DOHH2 (cell line): Measurements from ENCODE around the gene SCN8A.

ENCODE experiments used
- H3F3A ChIP-seq: fragments of 200-600 bp; sonication (generic), shearing (Covaris generic); 2 replicates; pipeline ENCODE4 v1.6.0; 2016; ENCODE audit warnings: antibody characterized with exemption, mild to moderate bottlenecking; ENCODE audit not compliant: control insufficient read depth, insufficient read depth
- H3K27ac ChIP-seq: fragments of 200-600 bp; sonication (generic); 2 replicates; pipeline ENCODE4 v1.5.1; 2014; ENCODE audit warnings: low read depth, mild to moderate bottlenecking, low read length, moderate library complexity
- H3K27me3 ChIP-seq: fragments of 200-600 bp; sonication (generic); 2 replicates; pipeline ENCODE4 v1.6.1; 2014; ENCODE audit warnings: mild to moderate bottlenecking, low read length, mixed read lengths; ENCODE audit not compliant: control insufficient read depth
- H3K36me3 ChIP-seq: fragments of 200-600 bp; sonication (generic); 2 replicates; pipeline ENCODE4 v1.6.1; 2014; ENCODE audit warnings: mild to moderate bottlenecking, low read length, moderate library complexity, mixed read lengths; ENCODE audit not compliant: control insufficient read depth
- H3K4me1 ChIP-seq: fragments of 200-600 bp; sonication (generic); 2 replicates; pipeline ENCODE4 v1.6.1; 2014; ENCODE audit warnings: mild to moderate bottlenecking, low read length, mixed read lengths; ENCODE audit not compliant: control insufficient read depth
- H3K4me2 ChIP-seq: fragments of 200-600 bp; sonication (generic); 2 replicates; pipeline ENCODE4 v1.6.0; 2014; ENCODE audit warnings: mild to moderate bottlenecking, low read length, moderate library complexity
- H3K4me3 ChIP-seq: fragments of 200-600 bp; sonication (generic); 2 replicates; pipeline ENCODE4 v1.5.1; 2014; ENCODE audit warnings: mild to moderate bottlenecking, low read length, mixed read lengths
- H3K79me2 ChIP-seq: fragments of 200-600 bp; sonication (generic); 2 replicates; pipeline ENCODE4 v1.6.1; 2014; ENCODE audit warnings: mild to moderate bottlenecking, low read length, mixed read lengths; ENCODE audit not compliant: control insufficient read depth
- H3K9me2 ChIP-seq: fragments of 200-600 bp; sonication (generic); replicated peaks from 2 replicates; pipeline ENCODE4 v1.6.1; 2014; ENCODE audit warnings: mild to moderate bottlenecking, low read length, mixed read lengths; ENCODE audit not compliant: control insufficient read depth
- H3K9me3 ChIP-seq: fragments of 200-600 bp; sonication (generic); 2 replicates; pipeline ENCODE4 v1.6.1; 2014; ENCODE audit warnings: antibody characterized with exemption, low read length, mixed read lengths; ENCODE audit not compliant: control insufficient read depth, insufficient read depth
- H4K20me1 ChIP-seq: fragments of 200-600 bp; sonication (generic); 2 replicates; pipeline ENCODE4 v1.6.0; 2014; ENCODE audit warnings: low read depth, mild to moderate bottlenecking, antibody characterized with exemption, low read length, moderate library complexity; ENCODE audit not compliant: control insufficient read depth, insufficient read depth
- CTCF ChIP-seq: fragments of 200-600 bp; sonication (generic); IDR thresholded peaks from one replicate; pipeline ENCODE4 v1.5.1; 2014; ENCODE audit warnings: antibody characterized with exemption, mild to moderate bottlenecking, low read depth, low read length; ENCODE audit not compliant: poor library complexity, severe bottlenecking
- EZH2phosphoT487 ChIP-seq: fragments of 200-600 bp; sonication (generic); IDR thresholded peaks from 2 replicates; pipeline ENCODE4 v1.6.1; 2017; ENCODE audit warnings: borderline replicate concordance, mild to moderate bottlenecking, antibody characterized with exemption, low read length, moderate library complexity, mixed read lengths

SCN8A gene

DNA sequence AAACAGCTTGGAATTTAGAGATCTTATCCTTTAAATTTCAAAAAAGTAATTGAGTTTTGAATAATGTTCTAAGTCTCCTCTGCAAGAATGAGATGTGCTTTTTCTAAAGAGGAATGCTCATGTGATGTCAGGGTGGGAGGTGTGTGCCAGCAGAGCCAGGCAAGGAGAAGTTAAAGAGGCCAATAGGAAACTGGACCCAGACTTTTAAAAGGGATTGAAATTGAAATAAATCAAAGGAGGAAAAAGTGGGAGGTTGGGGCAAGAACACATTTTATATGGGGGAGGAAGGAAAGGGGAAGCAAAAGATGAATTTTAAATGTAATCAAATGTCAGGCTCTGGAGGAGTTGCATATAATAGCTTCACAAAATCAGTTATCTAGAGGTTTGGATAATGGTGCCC, 131.4 kb downstream of the SCN8A start:
- TF ChIP-seq CTCF (no peak), EZH2phosphoT487 (no peak)
- H3K4me3 ChIP-seq: no peak overlapping the region

DNA sequence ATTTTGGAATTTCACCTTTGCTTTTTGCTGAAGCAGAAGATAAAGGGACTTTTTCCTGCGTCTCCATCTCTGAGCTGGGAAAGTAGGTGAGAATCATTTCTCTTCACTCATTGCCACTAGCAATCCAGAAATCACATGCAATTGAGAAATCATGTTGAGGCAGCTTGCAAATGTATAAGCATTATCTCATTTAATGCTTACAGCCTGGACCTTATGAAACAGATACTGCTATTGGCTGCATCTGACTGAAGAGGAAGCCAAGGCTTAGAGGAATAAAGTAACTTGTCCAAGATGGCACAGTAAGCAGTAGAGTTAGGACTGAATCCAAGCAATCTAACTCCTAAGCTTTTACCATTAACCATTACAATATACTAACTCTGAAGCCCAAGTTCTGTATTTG, 135.1 kb downstream of the SCN8A start:
- H3K27me3 ChIP-seq: peaks cover 4% of the 10 kb centered on the region; the same call in 1 of the 2 replicates
- no peaks in the 10 kb centered on the region for H3K4me1 ChIP-seq
- H3K9me2 ChIP-seq: no peaks in the 10 kb centered on the region
- no peaks in the 10 kb centered on the region for H3K36me3 ChIP-seq
- H3K4me3 ChIP-seq: no peak overlapping the region
- TF ChIP-seq EZH2phosphoT487 (no peak), CTCF (no peak)
- no peak overlapping the region for H3K4me2 ChIP-seq
- H3K9me3 ChIP-seq: no peaks in the 10 kb centered on the region
- H3F3A ChIP-seq: no peaks in the 10 kb centered on the region
- no peaks in the 10 kb centered on the region for H3K79me2 ChIP-seq
- no peaks in the 10 kb centered on the region for H4K20me1 ChIP-seq
- no peak overlapping the region for H3K27ac ChIP-seq

More for the DNA sequence above, 131.4 kb downstream of the SCN8A start:
- Histone ChIP-seq H3K9me2 (no peaks in the 10 kb centered on the region), H3K4me2 (no peak overlapping the region), H3K27ac (no peak overlapping the region), H3K27me3 (peaks cover 3% of the 10 kb centered on the region; the same call in 1 of the 2 replicates), H3K36me3 (no peaks in the 10 kb centered on the region), H4K20me1 (no peaks in the 10 kb centered on the region), H3K9me3 (no peaks in the 10 kb centered on the region), H3K79me2 (no peaks in the 10 kb centered on the region), H3F3A (no peaks in the 10 kb centered on the region), H3K4me1 (no peaks in the 10 kb centered on the region)

DNA sequence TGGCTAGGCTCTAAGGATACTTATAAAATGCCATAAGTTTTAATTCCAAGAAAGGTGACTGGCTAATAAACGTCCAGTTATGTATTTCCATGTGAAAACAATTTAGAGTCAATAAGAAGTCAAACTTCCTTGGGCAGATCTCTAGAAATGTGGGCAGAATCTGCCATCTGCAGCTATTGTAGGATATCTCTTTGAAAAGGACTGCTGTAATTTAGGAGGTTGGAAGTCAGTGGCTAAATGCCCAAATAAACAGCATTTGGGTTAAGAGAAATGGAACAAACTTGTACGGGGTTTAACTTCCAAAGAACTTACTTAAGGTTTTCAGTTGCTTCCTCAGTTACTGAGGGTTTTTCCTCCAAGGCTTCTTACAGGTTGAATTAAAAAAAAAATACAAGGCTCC, 135.9 kb downstream of the SCN8A start:
- Histone ChIP-seq H3K9me2 (no peaks in the 10 kb centered on the region), H3K27me3 (peaks cover 4% of the 10 kb centered on the region; the same call in 1 of the 2 replicates), H3K4me2 (no peak overlapping the region), H3K27ac (no peak overlapping the region), H3K9me3 (no peaks in the 10 kb centered on the region), H3F3A (no peaks in the 10 kb centered on the region), H3K4me3 (no peak overlapping the region), H3K4me1 (no peaks in the 10 kb centered on the region), H3K79me2 (no peaks in the 10 kb centered on the region), H4K20me1 (no peaks in the 10 kb centered on the region), H3K36me3 (no peaks in the 10 kb centered on the region)
- no peak for TF ChIP-seq CTCF
- no peak for TF ChIP-seq EZH2phosphoT487

DNA sequence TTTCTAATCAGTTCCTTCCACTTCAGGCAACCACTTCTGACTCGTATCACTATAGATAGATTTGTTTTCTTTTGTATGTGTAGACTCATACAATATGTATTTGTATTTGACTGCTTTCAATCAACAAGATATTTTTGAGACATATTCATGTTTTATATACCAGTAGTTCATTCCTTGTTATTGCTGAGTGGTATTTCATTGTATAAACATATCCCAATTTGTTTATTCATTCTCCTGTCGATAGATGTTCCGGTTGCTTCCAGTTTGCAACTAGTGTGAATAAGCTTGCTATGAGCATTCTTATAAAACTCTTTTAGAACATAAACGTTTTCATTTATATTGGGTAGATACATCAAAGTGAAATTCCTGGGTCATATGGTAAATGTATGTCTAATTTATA, 138.3 kb downstream of the SCN8A start:
- Histone ChIP-seq H3F3A (no peaks in the 10 kb centered on the region), H3K4me2 (no peak overlapping the region)

More for the DNA sequence above, 138.3 kb downstream of the SCN8A start:
- peaks cover 4% of the 10 kb centered on the region; the same call in 1 of the 2 replicates for H3K27me3 ChIP-seq
- no peak for TF ChIP-seq EZH2phosphoT487
- no peak for TF ChIP-seq CTCF
- H3K9me2 ChIP-seq: no peaks in the 10 kb centered on the region
- no peaks in the 10 kb centered on the region for H3K79me2 ChIP-seq
- H4K20me1 ChIP-seq: no peaks in the 10 kb centered on the region
- no peak overlapping the region for H3K4me3 ChIP-seq
- no peaks in the 10 kb centered on the region for H3K4me1 ChIP-seq
- no peaks in the 10 kb centered on the region for H3K9me3 ChIP-seq
- H3K27ac ChIP-seq: no peak overlapping the region
- H3K36me3 ChIP-seq: no peaks in the 10 kb centered on the region
